Adrenal gland (tissue), 5 donors: ENCODE results near the gene STX19.

Experiments used
- CTCF ChIP-seq, 6 experiments: fragments of 450-650 bp in 4 of 6; fragments of 200-600 bp in 2 of 6; sonication (generic) in 1 of 6; IDR thresholded peaks; 1 replicate in 5 of 6; 2 replicates in 1 of 6; pipeline versions ENCODE4 v1.5.1 to v1.8.0; 2016 to 2021; ENCODE audit warnings: antibody characterized with exemption in 6 of 6, mild to moderate bottlenecking in 2 of 6, moderate library complexity in 1 of 6
- POLR2A ChIP-seq, 2 donors: fragments of 450-650 bp; IDR thresholded peaks; one replicate each; pipeline ENCODE4 v1.6.1; 2017; ENCODE audit warnings: antibody characterized with exemption in 2 of 2, mild to moderate bottlenecking in 2 of 2, moderate library complexity in 1 of 2
- donor health status: DM: no; HTN: no; CAD: no.

GRCh38 chr3:93969997-93970396, 58.4 kb downstream of the STX19 start:
- TF ChIP-seq CTCF (IDR thresholded peaks at IDR 0.05) (no peak), POLR2A (IDR thresholded peaks at IDR 0.05) (no peak)
